ENCODE results near the gene CISD1. TPM values are rescaled to one million over a fixed set of nuclear protein-coding genes. Genes with fewer than 3 reads are reported as not detected.
A peak's percentile ranks its signal among the peaks of the same experiment; 100 is the strongest.

Gene CISD1
- polyA plus RNA-seq, 3 donors, result 5.4 to 29.4 (median 24.9) TPM

DNA sequence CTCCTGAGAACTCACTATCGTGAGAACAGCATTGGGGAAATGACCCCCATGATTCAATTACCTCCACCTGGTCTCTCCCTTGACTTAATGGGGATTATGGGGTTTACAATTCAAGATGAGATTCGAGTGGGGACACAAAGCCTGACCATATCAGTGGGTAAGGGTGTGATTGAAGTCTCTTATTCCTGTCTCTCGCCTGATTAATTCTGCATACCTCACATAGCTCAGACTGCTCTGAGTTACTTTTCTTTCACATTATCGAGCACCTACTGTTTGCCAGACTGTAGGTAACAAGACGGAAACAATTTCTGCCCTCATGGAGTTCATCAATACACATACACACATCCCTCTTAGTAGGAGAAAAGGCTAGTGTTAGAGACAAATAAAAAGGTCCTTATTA is 25.0 kb downstream of the CISD1 start:
- Histone ChIP-seq H3K4me1 (ENCODE audit: control insufficient read depth in 1 of 2, insufficient read depth in 2 of 2, low read length in 2 of 2) (no peaks in the 10 kb centered on the region), H3K9ac (ENCODE audit: insufficient read depth, low read length, poor library complexity, severe bottlenecking) (no peak overlapping the region), H4K20me1 (ENCODE audit: insufficient read depth, low read length) (no peaks in the 10 kb centered on the region), H3K9me3 (replicated peaks in 1 of 2; ENCODE audit: control insufficient read depth in 1 of 2, insufficient read depth in 1 of 2, low read length in 2 of 2) (no peaks in the 10 kb centered on the region), H3K4me2 (replicated peaks; ENCODE audit: extremely low read depth, low read length, poor library complexity, severe bottlenecking) (no peak overlapping the region), H3K79me2 (ENCODE audit: insufficient read depth, low read length) (no peaks in the 10 kb centered on the region), H2AFZ (ENCODE audit: insufficient read depth, low read depth, low read length, poor library complexity, severe bottlenecking) (no peak overlapping the region), H3K27ac (ENCODE audit: low read depth in 1 of 2, low read length in 2 of 2) (no peak overlapping the region), H3K4me3 (replicated peaks in 1 of 3; ENCODE audit: low read depth in 2 of 3, low read length in 3 of 3) (no peak overlapping the region), H3K36me3 (replicated peaks in 1 of 2; ENCODE audit: control insufficient read depth in 1 of 2, insufficient read depth in 2 of 2, low read length in 2 of 2) (no peaks in the 10 kb centered on the region), H3K27me3 (ENCODE audit: control insufficient read depth in 2 of 2, insufficient read depth in 2 of 2, low read length in 2 of 2) (no peaks in the 10 kb centered on the region)
- Mint-ChIP-seq H3K4me1 (no peaks in the 10 kb centered on the region), H3K36me3 (no peaks in the 10 kb centered on the region), H3K27me3 (ENCODE audit: low read depth in 3 of 3) (peaks cover 0 to 2% (median 1%) of the 10 kb centered on the region in 3 donors), H3K4me3 (no peak overlapping the region), H3K9me3 (peaks cover 0 to 2% (median 0%) of the 10 kb centered on the region in 7 donors), H3K27ac (no peak overlapping the region)
- DNase-seq, result no peak
- TF ChIP-seq, protein P1, sequence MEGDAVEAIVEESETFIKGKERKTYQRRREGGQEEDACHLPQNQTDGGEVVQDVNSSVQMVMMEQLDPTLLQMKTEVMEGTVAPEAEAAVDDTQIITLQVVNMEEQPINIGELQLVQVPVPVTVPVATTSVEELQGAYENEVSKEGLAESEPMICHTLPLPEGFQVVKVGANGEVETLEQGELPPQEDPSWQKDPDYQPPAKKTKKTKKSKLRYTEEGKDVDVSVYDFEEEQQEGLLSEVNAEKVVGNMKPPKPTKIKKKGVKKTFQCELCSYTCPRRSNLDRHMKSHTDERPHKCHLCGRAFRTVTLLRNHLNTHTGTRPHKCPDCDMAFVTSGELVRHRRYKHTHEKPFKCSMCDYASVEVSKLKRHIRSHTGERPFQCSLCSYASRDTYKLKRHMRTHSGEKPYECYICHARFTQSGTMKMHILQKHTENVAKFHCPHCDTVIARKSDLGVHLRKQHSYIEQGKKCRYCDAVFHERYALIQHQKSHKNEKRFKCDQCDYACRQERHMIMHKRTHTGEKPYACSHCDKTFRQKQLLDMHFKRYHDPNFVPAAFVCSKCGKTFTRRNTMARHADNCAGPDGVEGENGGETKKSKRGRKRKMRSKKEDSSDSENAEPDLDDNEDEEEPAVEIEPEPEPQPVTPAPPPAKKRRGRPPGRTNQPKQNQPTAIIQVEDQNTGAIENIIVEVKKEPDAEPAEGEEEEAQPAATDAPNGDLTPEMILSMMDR (IDR thresholded peaks at IDR 0.05), result no peak
- no CpG with 5 or more reads among the region's 5 CpGs for WGBS (ENCODE audit: insufficient coverage)
- intact Hi-C loops (cut with micrococcal nuclease), result loop anchor here (5.0 kb wide), 1 partner anchor 117 kb away; no protein-coding TSS in a partner anchor

DNA sequence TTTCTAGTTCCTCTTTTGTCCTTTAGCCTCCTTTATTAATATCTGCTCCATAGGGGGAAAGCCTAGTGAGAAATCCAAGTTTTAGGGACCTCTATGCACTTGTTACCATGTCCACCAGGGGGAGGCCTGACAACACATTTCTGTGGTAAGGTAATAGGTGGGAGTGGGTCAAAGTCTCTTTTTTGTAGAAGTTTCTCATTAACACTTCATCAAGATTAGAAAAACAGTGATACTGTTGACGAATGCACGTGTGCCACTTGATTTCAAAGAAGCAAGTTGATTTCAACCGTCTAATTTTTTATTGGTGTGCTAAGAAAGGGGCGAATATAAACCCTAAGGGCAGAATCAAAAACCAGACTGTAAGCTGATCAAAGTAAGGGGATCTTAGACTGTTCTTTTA is 30.6 kb downstream of the CISD1 start:
- Mint-ChIP-seq H3K4me3 (no peak overlapping the region), H3K36me3 (no peaks in the 10 kb centered on the region), H3K9me3 (peaks cover 0 to 1% (median 0%) of the 10 kb centered on the region in 7 donors), H3K27me3 (ENCODE audit: low read depth in 3 of 3) (peaks cover 5 to 10% (median 7%) of the 10 kb centered on the region in 3 donors), H3K27ac (peak overlapping the region in 2 of 7 donors; percentile 15 to 35), H3K4me1 (peaks cover 10% of the 10 kb centered on the region)
- Histone ChIP-seq H4K20me1 (ENCODE audit: insufficient read depth, low read length) (no peaks in the 10 kb centered on the region), H3K27ac (ENCODE audit: low read depth in 1 of 2, low read length in 2 of 2) (no peak overlapping the region), H3K9ac (ENCODE audit: insufficient read depth, low read length, poor library complexity, severe bottlenecking) (no peak overlapping the region), H3K36me3 (replicated peaks in 1 of 2; ENCODE audit: control insufficient read depth in 1 of 2, insufficient read depth in 2 of 2, low read length in 2 of 2) (no peaks in the 10 kb centered on the region), H3K79me2 (ENCODE audit: insufficient read depth, low read length) (no peaks in the 10 kb centered on the region), H3K4me3 (replicated peaks in 1 of 3; ENCODE audit: low read depth in 2 of 3, low read length in 3 of 3) (no peak overlapping the region), H3K9me3 (replicated peaks in 1 of 2; ENCODE audit: control insufficient read depth in 1 of 2, insufficient read depth in 1 of 2, low read length in 2 of 2) (no peaks in the 10 kb centered on the region), H3K4me1 (ENCODE audit: control insufficient read depth in 1 of 2, insufficient read depth in 2 of 2, low read length in 2 of 2) (peaks cover 0 to 4% of the 10 kb centered on the region in 2 donors), H3K27me3 (ENCODE audit: control insufficient read depth in 2 of 2, insufficient read depth in 2 of 2, low read length in 2 of 2) (peaks cover 9 to 13% of the 10 kb centered on the region in 2 donors), H3K4me2 (replicated peaks; ENCODE audit: extremely low read depth, low read length, poor library complexity, severe bottlenecking) (no peak overlapping the region), H2AFZ (ENCODE audit: insufficient read depth, low read depth, low read length, poor library complexity, severe bottlenecking) (no peak overlapping the region)
- intact Hi-C loops (cut with micrococcal nuclease), result no loop called here
- DNase-seq, result peak; percentile 66 to 83 (median 76)
- TF ChIP-seq, protein P1 (IDR thresholded peaks at IDR 0.05), result peak; percentile 84
- WGBS (ENCODE audit: insufficient coverage), result no CpG with 5 or more reads among the region's 4 CpGs

Measured in CD14-positive monocyte (primary cell).